GM19035 (cell line): ENCODE results near the gene RNF8.
"Not testable (repeated sequence)": the region's sequence is repeated elsewhere in the genome, so short reads cannot be mapped to it uniquely, and the experiment has no call there.

ENCODE experiments used
- ATAC-seq: cut with Tn5 transposase; IDR thresholded peaks from one replicate; pipeline ENCODE4 v1.9.1; 2021; ENCODE audit not compliant: unreplicated experiment

Gene RNF8

GRCh38 chr6:37321516-37322415 is 32.0 kb upstream of the RNF8 start:
- ATAC-seq, result no peak

GRCh38 chr6:37323580-37323979 is 30.2 kb upstream of the RNF8 start:
- no peak for ATAC-seq

GRCh38 chr6:37324131-37325033 is 29.4 kb upstream of the RNF8 start:
- ATAC-seq, result no peak

- ATAC-seq, result not testable (repeated sequence)
These were observed 23.4 kb upstream of the RNF8 start for GRCh38 chr6:37330345-37330744.

GRCh38 chr6:37331047-37331446 is 22.7 kb upstream of the RNF8 start:
- no peak for ATAC-seq

GRCh38 chr6:37332894-37333293 is 20.9 kb upstream of the RNF8 start:
- no peak for ATAC-seq

- ATAC-seq, result no peak
These were observed 19.7 kb upstream of the RNF8 start for GRCh38 chr6:37334047-37334446.

- ATAC-seq, result not testable (repeated sequence)
These were observed 15.5 kb upstream of the RNF8 start for GRCh38 chr6:37338317-37338716.

GRCh38 chr6:37338745-37339255 is 15.0 kb upstream of the RNF8 start:
- no peak for ATAC-seq

- no peak for ATAC-seq
These were observed 13.8 kb upstream of the RNF8 start for GRCh38 chr6:37339741-37340638.

GRCh38 chr6:37340639-37340943 is 13.2 kb upstream of the RNF8 start:
- ATAC-seq, result no peak

- no peak for ATAC-seq
These were observed 10.5 kb upstream of the RNF8 start for GRCh38 chr6:37343248-37343647.

- no peak for ATAC-seq
These were observed 9.5 kb upstream of the RNF8 start for GRCh38 chr6:37344308-37344707.

- not testable (repeated sequence) for ATAC-seq
These were observed 8.0 kb upstream of the RNF8 start for GRCh38 chr6:37345804-37346203.

GRCh38 chr6:37347177-37347576 is 6.6 kb upstream of the RNF8 start:
- no peak for ATAC-seq

- no peak for ATAC-seq
These were observed 6.1 kb upstream of the RNF8 start for GRCh38 chr6:37347670-37348111.

- ATAC-seq, result no peak
These were observed 2.8 kb upstream of the RNF8 start for GRCh38 chr6:37351027-37351426.

- no peak for ATAC-seq
These were observed 1.4 kb upstream of the RNF8 start for GRCh38 chr6:37352384-37352783.

- ATAC-seq, result no peak
These were observed 972 bp downstream of the RNF8 start for GRCh38 chr6:37354526-37355384.

- no peak for ATAC-seq
These were observed 3.5 kb downstream of the RNF8 start for GRCh38 chr6:37357288-37357687.
